ENCODE measurements around the gene REXO5.

REXO5 gene

GRCh38 chr16:20871941-20872815, 65.9 kb downstream of the REXO5 start:
- no peak for DNase-seq (ENCODE audit: low read depth)

DNA sequence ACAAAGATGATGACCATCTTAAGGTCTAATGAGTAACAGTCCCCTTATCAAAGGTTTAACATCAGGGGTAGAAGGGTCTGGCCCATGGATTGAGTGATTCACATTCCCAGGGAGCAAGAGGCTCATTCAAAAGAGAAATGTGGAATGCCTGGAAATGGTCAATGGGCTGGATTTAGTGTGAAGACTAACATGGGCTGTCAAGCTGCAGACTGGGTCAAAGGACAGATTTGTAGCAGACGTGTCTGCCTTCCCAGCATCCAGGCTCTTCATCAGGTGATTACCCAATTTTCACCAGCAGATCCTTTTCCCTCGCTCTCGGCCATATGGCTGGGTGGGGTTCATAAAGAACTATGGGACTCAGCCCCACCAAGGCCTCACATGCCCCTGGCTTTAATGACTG, 67.0 kb downstream of the REXO5 start:
- no peak for DNase-seq (ENCODE audit: low read depth)

DNA sequence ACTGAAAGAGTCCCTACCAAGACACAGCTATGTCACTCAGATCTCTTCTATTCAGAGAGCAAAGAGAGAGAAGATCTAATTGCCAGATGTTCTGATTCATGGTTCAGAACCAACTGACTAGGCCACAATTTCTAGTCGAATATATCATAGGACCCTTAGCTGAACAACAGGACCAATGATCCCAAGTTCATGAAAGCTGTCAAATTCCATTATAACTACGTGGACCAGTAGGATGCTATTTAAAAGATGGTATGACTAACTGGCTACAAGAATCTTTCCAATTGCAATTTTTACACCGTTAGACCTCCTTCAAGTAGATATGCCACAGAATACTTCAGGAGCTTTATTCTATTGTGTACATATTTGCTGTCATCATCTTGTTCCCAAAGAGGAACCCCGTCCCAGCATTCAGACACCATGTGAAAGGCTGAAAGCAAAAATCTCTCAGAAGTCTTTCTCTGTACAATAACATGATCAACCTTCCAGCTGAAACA, 67.8 kb downstream of the REXO5 start:
- DNase-seq (ENCODE audit: low read depth) = no peak

- no peak for DNase-seq (ENCODE audit: low read depth)
Observed at GRCh38 chr16:20875355-20875650, 69.0 kb downstream of the REXO5 start.

- DNase-seq (ENCODE audit: low read depth) = no peak
Observed at GRCh38 chr16:20878682-20879147, 72.4 kb downstream of the REXO5 start.

- no peak for DNase-seq (ENCODE audit: low read depth)
Observed at GRCh38 chr16:20879175-20880040, 73.1 kb downstream of the REXO5 start.

- DNase-seq (ENCODE audit: low read depth) = no peak
Observed at GRCh38 chr16:20880867-20881502, 74.7 kb downstream of the REXO5 start.

DNA sequence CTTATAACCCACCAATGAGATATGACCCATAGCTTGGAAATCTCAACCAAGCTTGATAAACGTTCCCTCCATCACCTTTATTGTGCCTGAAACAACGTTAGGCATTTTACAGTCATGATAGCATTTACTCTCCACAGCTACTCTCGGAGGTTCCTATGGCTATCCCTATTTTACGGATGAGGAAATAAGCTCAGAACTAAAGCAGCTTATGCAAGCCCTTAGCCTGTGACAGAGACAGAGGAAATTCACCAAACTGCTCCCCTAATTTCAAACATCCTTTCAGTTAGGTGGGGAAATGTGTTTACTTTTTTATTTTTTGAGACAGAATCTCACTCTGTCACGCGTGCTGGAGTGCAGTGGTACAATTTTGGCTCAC, 75.2 kb downstream of the REXO5 start:
- no peak for DNase-seq (ENCODE audit: low read depth)

- DNase-seq (ENCODE audit: low read depth) = no peak
Observed at GRCh38 chr16:20883554-20884239, 77.4 kb downstream of the REXO5 start.

- no peak for DNase-seq (ENCODE audit: low read depth)
Observed at GRCh38 chr16:20884240-20884556, 77.9 kb downstream of the REXO5 start.

GRCh38 chr16:20886320-20886719, 80.0 kb downstream of the REXO5 start:
- DNase-seq (ENCODE audit: low read depth) = no peak

DNA sequence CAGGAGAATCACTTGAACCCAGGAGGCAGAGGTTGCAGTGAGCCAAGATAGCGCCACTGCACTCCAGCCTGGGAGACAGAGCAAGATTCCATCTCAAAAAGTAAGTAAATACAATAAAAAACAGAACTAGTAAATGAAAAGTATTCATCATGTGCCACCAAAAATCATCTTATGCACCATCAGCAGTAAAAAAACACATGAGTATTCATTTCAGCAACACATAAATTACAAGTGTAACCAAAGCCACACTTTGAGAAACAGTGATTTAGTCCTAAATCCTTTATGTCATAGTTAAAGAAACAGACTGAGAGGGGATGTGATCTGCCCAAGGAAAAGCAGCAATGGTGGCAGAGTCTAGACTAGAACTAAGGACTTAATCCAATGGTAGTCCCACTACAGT, 80.9 kb downstream of the REXO5 start:
- DNase-seq (ENCODE audit: low read depth) = no peak

DNA sequence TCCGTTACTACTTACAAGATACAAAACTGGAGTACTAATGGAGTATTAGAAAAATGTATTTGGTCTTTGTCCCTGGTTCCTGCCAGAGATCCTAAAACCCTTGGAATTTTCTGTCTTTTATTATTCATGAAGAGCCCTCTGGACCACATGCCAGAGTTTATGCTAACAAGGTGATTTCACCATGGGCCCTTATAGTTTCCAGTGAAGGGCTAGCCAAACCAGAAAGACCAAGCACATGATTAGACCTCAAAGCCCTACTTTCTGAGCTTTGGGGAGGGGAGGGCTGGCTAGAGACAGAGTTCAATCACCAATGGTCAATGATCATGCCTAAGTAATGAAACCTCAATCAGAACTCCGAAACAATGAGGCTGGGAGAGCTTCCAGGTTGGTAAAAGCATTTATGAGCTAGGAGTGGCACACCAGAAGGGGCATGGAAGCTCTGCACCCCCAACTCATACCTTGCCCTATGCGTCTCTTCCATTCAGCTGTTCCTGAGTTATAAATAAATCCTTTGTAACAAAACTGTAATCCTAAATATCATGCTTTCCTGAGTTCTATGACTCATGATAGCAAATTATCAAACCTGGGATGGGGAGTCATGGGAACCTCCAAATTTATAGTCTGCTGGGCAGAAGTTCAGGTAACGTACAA, 83.4 kb downstream of the REXO5 start:
- no peak for DNase-seq (ENCODE audit: low read depth)

- DNase-seq (ENCODE audit: low read depth) = no peak
Observed at GRCh38 chr16:20894388-20894787, 88.1 kb downstream of the REXO5 start.

- DNase-seq (ENCODE audit: low read depth) = no peak
Observed at GRCh38 chr16:20897253-20897897, 91.0 kb downstream of the REXO5 start.

- no peak for DNase-seq (ENCODE audit: low read depth)
Observed at GRCh38 chr16:20897922-20898321, 91.6 kb downstream of the REXO5 start.

GRCh38 chr16:20899071-20899470, 92.7 kb downstream of the REXO5 start:
- DNase-seq (ENCODE audit: low read depth) = no peak

Data from CMK (cell line).